Astrocyte (in vitro differentiated cells and primary cell): ENCODE results near the gene EPHB2. TPM values are rescaled to one million over a fixed set of nuclear protein-coding genes. Genes with fewer than 3 reads are reported as not detected.

Experiments used
- DNase-seq: peaks from one replicate; pipeline ENCODE4 v3.0.0-alpha.2; 2010; ENCODE audit warnings: low read depth
- FAIRE-seq: peaks from 2 replicates; lab custom pipeline; 2011; peaks lifted over from hg19 to GRCh38; lab: Jason Lieb, UNC
- H2AFZ ChIP-seq: 2 replicates; pipeline ENCODE4 v1.6.0; 2012; ENCODE audit warnings: low read depth, low read length, inconsistent platforms
- H3K27ac ChIP-seq: 2 replicates; pipeline ENCODE4 v1.5.1; 2011; ENCODE audit warnings: low read depth, low read length, inconsistent platforms
- H3K27me3 ChIP-seq: 2 replicates; pipeline ENCODE4 v1.6.0; 2011; ENCODE audit warnings: low read length, inconsistent platforms; ENCODE audit not compliant: insufficient read depth
- H3K36me3 ChIP-seq: 2 replicates; pipeline ENCODE4 v1.5.1; 2011; ENCODE audit warnings: low read length, inconsistent platforms; ENCODE audit not compliant: insufficient read depth
- H3K4me1 ChIP-seq: 2 replicates; pipeline ENCODE4 v1.5.1; 2011; ENCODE audit warnings: low read length, inconsistent platforms; ENCODE audit not compliant: insufficient read depth
- H3K4me2 ChIP-seq: 2 replicates; pipeline ENCODE4 v1.6.0; 2012; ENCODE audit warnings: low read length, inconsistent platforms
- H3K4me3 ChIP-seq: 2 replicates; pipeline ENCODE4 v1.5.1; 2011; ENCODE audit warnings: low read depth, mild to moderate bottlenecking, low read length, inconsistent platforms; ENCODE audit not compliant: insufficient read depth
- H3K79me2 ChIP-seq: 2 replicates; pipeline ENCODE4 v1.6.0; 2012; ENCODE audit warnings: mild to moderate bottlenecking, low read length, inconsistent platforms; ENCODE audit not compliant: insufficient read depth
- H3K9ac ChIP-seq: 2 replicates; pipeline ENCODE4 v1.6.0; 2012; ENCODE audit warnings: mild to moderate bottlenecking, low read length, inconsistent platforms
- H3K9me3 ChIP-seq: 2 replicates; pipeline ENCODE4 v1.5.1; 2012; ENCODE audit warnings: low read depth, mild to moderate bottlenecking, low read length, inconsistent platforms; ENCODE audit not compliant: insufficient read depth
- H4K20me1 ChIP-seq: 2 replicates; pipeline ENCODE4 v1.6.0; 2012; ENCODE audit warnings: low read length, inconsistent platforms; ENCODE audit not compliant: insufficient read depth
- H3K27ac Mint-ChIP-seq: one replicate; pipeline ENCODE4 v1.8.0; 2021; ENCODE audit warnings: mild to moderate bottlenecking, mixed read lengths; ENCODE audit not compliant: unreplicated experiment
- H3K27me3 Mint-ChIP-seq: one replicate; pipeline ENCODE4 v1.8.0; 2021; ENCODE audit warnings: low read depth, mixed read lengths; ENCODE audit not compliant: unreplicated experiment
- H3K36me3 Mint-ChIP-seq: one replicate; pipeline ENCODE4 v1.8.0; 2021; ENCODE audit warnings: low read depth, mixed read lengths; ENCODE audit not compliant: unreplicated experiment
- H3K4me1 Mint-ChIP-seq: one replicate; pipeline ENCODE4 v1.8.0; 2021; ENCODE audit warnings: low read depth, mixed read lengths; ENCODE audit not compliant: unreplicated experiment
- H3K4me3 Mint-ChIP-seq: one replicate; pipeline ENCODE4 v1.8.0; 2021; ENCODE audit warnings: mild to moderate bottlenecking, moderate library complexity, mixed read lengths; ENCODE audit not compliant: unreplicated experiment
- H3K9me3 Mint-ChIP-seq: one replicate; pipeline ENCODE4 v1.8.0; 2021; ENCODE audit warnings: mild to moderate bottlenecking, mixed read lengths; ENCODE audit not compliant: unreplicated experiment
- CTCF ChIP-seq: IDR thresholded peaks from 2 replicates; pipeline ENCODE4 v1.5.1; 2011; ENCODE audit warnings: low read depth, mild to moderate bottlenecking, inconsistent platforms, low read length, moderate library complexity; ENCODE audit not compliant: insufficient read depth
- EZH2 ChIP-seq: IDR thresholded peaks from 2 replicates; pipeline ENCODE4 v1.6.1; 2012; ENCODE audit warnings: mild to moderate bottlenecking, low read length, inconsistent platforms; ENCODE audit not compliant: insufficient read depth
- total RNA-seq: library from RNA; stranded (reverse); gene quantifications from 2 replicates; pipeline ENCODE4 v1.2.1, GENCODE V29; 2021

EPHB2 gene
- total RNA-seq, 1 donor from 2014 or later, result 8.4 TPM

GRCh38 chr1:22900451-22900850, 189.8 kb downstream of the EPHB2 start:
- Histone ChIP-seq H3K27ac (no peak overlapping the region), H2AFZ (no peak overlapping the region), H3K4me3 (no peak overlapping the region), H3K79me2 (no peaks in the 10 kb centered on the region), H3K4me1 (no peaks in the 10 kb centered on the region), H4K20me1 (no peaks in the 10 kb centered on the region), H3K4me2 (no peak overlapping the region), H3K9ac (no peak overlapping the region), H3K27me3 (no peaks in the 10 kb centered on the region), H3K9me3 (no peaks in the 10 kb centered on the region), H3K36me3 (no peaks in the 10 kb centered on the region)
- FAIRE-seq (no peak), DNase-seq (no peak)
- Mint-ChIP-seq H3K36me3 (no peaks in the 10 kb centered on the region), H3K27me3 (peaks cover 35% of the 10 kb centered on the region), H3K9me3 (peaks cover 2% of the 10 kb centered on the region), H3K4me3 (no peak overlapping the region), H3K27ac (no peak overlapping the region), H3K4me1 (peaks cover 2% of the 10 kb centered on the region)
- TF ChIP-seq EZH2, result no peak
- TF ChIP-seq CTCF, result no peak

GRCh38 chr1:22903113-22903512, 192.5 kb downstream of the EPHB2 start:
- DNase-seq, result peak; percentile 41
- Histone ChIP-seq H3K4me2 (no peak overlapping the region), H3K9ac (no peak overlapping the region), H3K27ac (no peak overlapping the region), H2AFZ (no peak overlapping the region), H3K4me3 (no peak overlapping the region), H3K9me3 (no peaks in the 10 kb centered on the region), H3K79me2 (no peaks in the 10 kb centered on the region), H3K36me3 (peaks cover 7% of the 10 kb centered on the region), H3K4me1 (no peaks in the 10 kb centered on the region), H3K27me3 (no peaks in the 10 kb centered on the region), H4K20me1 (no peaks in the 10 kb centered on the region)
- TF ChIP-seq CTCF (no peak), EZH2 (no peak)
- no peak overlapping the region for H3K4me3 Mint-ChIP-seq
- H3K27ac Mint-ChIP-seq, result no peak overlapping the region
- H3K27me3 Mint-ChIP-seq, result peaks cover 36% of the 10 kb centered on the region
- H3K9me3 Mint-ChIP-seq, result peaks cover 2% of the 10 kb centered on the region
- no peaks in the 10 kb centered on the region for H3K4me1 Mint-ChIP-seq
- peaks cover 7% of the 10 kb centered on the region for H3K36me3 Mint-ChIP-seq
- no peak for FAIRE-seq

- no peaks in the 10 kb centered on the region for H3K4me1 Mint-ChIP-seq
- Histone ChIP-seq H3K9me3 (no peaks in the 10 kb centered on the region), H4K20me1 (no peaks in the 10 kb centered on the region), H3K9ac (no peak overlapping the region), H3K36me3 (peaks cover 13% of the 10 kb centered on the region), H3K4me1 (no peaks in the 10 kb centered on the region), H3K27me3 (no peaks in the 10 kb centered on the region), H3K79me2 (no peaks in the 10 kb centered on the region), H3K4me2 (no peak overlapping the region), H3K4me3 (no peak overlapping the region), H3K27ac (no peak overlapping the region), H2AFZ (no peak overlapping the region)
- H3K27ac Mint-ChIP-seq, result no peak overlapping the region
- H3K9me3 Mint-ChIP-seq, result peaks cover 2% of the 10 kb centered on the region
- H3K27me3 Mint-ChIP-seq, result peaks cover 30% of the 10 kb centered on the region
- no peak overlapping the region for H3K4me3 Mint-ChIP-seq
- FAIRE-seq (no peak), DNase-seq (no peak)
- peaks cover 8% of the 10 kb centered on the region for H3K36me3 Mint-ChIP-seq
- TF ChIP-seq CTCF (no peak), EZH2 (no peak)
These were observed 196.3 kb downstream of the EPHB2 start for GRCh38 chr1:22906968-22907367.
